ENCODE results near the gene TMEM87A. TPM values are rescaled to one million over a fixed set of nuclear protein-coding genes. Genes with fewer than 3 reads are reported as not detected.

TMEM87A gene
- total RNA-seq, 4 donors from 2014 or later: 106 to 187 (median 125) TPM

DNA sequence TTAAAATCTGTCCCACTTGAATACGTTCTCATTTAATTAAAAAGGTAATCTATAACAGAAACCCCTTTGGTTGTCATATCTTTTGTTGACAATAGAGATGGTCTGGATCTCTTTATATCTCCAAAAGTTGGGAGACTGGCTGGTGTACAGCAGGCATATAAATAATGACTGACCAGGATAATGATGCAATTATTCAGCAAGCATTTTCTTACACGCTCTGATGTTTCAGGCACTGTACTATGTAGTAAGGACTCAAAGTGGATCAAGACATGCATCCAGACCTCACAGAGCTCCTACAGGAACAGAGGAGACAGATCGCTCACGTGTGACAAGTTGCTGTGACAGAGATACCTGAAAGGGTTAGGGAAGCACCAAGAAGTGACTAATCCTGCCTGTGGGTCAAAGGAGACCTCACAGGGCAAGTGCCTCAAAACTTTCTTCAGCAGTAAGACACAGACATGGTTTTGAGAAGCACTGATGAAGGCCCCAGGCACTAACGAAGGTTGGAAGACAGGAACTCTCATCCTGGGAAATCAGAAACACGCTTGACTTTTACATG is 90.8 kb downstream of the TMEM87A start:
- TF ChIP-seq POLR2A (IDR thresholded peaks at IDR 0.05): no peak
- TF ChIP-seq, protein P1, sequence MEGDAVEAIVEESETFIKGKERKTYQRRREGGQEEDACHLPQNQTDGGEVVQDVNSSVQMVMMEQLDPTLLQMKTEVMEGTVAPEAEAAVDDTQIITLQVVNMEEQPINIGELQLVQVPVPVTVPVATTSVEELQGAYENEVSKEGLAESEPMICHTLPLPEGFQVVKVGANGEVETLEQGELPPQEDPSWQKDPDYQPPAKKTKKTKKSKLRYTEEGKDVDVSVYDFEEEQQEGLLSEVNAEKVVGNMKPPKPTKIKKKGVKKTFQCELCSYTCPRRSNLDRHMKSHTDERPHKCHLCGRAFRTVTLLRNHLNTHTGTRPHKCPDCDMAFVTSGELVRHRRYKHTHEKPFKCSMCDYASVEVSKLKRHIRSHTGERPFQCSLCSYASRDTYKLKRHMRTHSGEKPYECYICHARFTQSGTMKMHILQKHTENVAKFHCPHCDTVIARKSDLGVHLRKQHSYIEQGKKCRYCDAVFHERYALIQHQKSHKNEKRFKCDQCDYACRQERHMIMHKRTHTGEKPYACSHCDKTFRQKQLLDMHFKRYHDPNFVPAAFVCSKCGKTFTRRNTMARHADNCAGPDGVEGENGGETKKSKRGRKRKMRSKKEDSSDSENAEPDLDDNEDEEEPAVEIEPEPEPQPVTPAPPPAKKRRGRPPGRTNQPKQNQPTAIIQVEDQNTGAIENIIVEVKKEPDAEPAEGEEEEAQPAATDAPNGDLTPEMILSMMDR (IDR thresholded peaks at IDR 0.05): no peak
- no peak for DNase-seq
- no peak overlapping the region for H3K4me3 ChIP-seq (replicated peaks in 1 of 3)
- WGBS, 2 donors: 90 to 95% methylated on average over 6 of the region's 6 CpGs
- H3K27ac ChIP-seq: no peak overlapping the region
- H3K36me3 ChIP-seq: peaks cover 37 to 43% of the 10 kb centered on the region in 2 donors
- H3K4me1 ChIP-seq: no peaks in the 10 kb centered on the region
- intact Hi-C loops (cut with DNase I): no loop called here
- no peaks in the 10 kb centered on the region for H3K27me3 ChIP-seq
- H3K9me3 ChIP-seq: no peaks in the 10 kb centered on the region

DNA sequence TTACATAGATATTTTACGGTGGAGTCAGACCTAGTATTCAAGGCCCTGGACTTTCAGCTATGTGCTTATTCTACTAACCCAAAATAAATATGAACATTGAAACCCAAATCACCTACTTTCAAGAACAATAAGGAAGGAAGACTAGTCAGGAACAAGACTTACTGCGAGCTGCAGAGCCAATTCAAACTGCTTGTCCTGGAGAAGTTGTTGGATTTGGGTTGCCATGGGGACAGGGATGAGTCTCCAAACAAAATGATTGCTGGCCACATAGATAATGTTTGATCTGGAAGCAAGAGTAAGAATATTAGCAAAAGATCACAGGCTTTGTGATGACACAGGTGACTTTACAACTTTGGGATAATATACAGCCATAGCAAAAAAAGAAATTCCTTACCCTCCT is 95.2 kb downstream of the TMEM87A start:
- no peak overlapping the region for H3K27ac ChIP-seq
- H3K4me1 ChIP-seq: no peaks in the 10 kb centered on the region
- TF ChIP-seq POLR2A (IDR thresholded peaks at IDR 0.05): no peak
- TF ChIP-seq, protein P1 (IDR thresholded peaks at IDR 0.05): no peak
- intact Hi-C loops (cut with DNase I): no loop called here
- no peak overlapping the region for H3K4me3 ChIP-seq (replicated peaks in 1 of 3)
- peaks cover 35 to 54% of the 10 kb centered on the region in 2 donors for H3K36me3 ChIP-seq
- no peaks in the 10 kb centered on the region for H3K27me3 ChIP-seq
- DNase-seq: no peak
- H3K9me3 ChIP-seq: no peaks in the 10 kb centered on the region
- 84 to 86% methylated on average over 2 of the region's 2 CpGs for WGBS, 2 donors

DNA sequence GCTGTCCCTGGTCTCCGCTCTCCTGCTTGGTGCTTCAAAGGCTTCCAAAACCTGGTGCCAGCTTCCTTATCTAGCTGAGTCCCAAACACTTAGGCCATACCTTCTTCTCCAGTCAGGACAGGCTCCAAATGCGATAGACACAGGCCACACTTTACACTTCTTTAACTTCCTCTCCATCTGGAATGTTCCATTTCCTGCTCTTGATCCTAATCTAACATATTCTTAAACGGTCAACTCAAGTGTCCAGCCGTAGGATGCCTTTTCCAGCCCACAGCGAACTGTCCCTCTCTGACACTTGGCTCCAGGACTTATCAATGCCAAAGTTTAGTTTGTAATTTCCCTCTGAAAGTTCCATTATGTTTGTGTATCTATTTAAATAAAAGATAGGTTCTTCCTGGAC is 97.6 kb downstream of the TMEM87A start:
- WGBS, 2 donors: 80% methylated on average over 5 of the region's 5 CpGs
- Histone ChIP-seq H3K4me1 (no peaks in the 10 kb centered on the region), H3K27me3 (no peaks in the 10 kb centered on the region), H3K27ac (no peak overlapping the region), H3K36me3 (peaks cover 44 to 63% of the 10 kb centered on the region in 2 donors), H3K9me3 (no peaks in the 10 kb centered on the region), H3K4me3 (replicated peaks in 1 of 3) (no peak overlapping the region)
- no peak for DNase-seq
- intact Hi-C loops (cut with DNase I): no loop called here
- TF ChIP-seq POLR2A (IDR thresholded peaks at IDR 0.05): no peak

DNA sequence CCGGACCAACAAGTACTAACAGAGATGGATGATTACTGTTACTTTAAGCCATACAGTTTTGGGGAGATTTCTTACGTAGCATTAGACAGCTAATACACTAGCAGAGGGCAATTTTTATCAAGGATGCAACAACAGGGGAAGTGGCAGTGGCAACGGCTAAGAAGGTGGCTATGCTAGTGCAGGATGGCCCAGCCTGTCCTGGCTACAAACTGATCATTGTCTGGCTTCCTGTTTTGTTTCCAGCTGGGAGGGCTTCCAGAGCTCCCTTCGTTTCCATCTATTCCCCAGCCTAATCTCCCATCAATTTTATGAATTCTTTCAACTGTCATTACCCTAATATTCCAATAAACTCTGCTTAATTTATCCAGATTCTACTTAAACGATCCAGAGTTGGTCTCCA is 100.8 kb downstream of the TMEM87A start:
- intact Hi-C loops (cut with DNase I): no loop called here
- Histone ChIP-seq H3K36me3 (peaks cover 41 to 48% of the 10 kb centered on the region in 2 donors), H3K4me1 (no peaks in the 10 kb centered on the region), H3K27ac (no peak overlapping the region), H3K27me3 (no peaks in the 10 kb centered on the region), H3K4me3 (replicated peaks in 1 of 3) (no peak overlapping the region), H3K9me3 (no peaks in the 10 kb centered on the region)
- no peak for DNase-seq
- TF ChIP-seq POLR2A (IDR thresholded peaks at IDR 0.05): no peak
- TF ChIP-seq, protein P1 (IDR thresholded peaks at IDR 0.05): no peak
- 76 to 93% methylated on average over 5 of the region's 5 CpGs for WGBS, 2 donors

DNA sequence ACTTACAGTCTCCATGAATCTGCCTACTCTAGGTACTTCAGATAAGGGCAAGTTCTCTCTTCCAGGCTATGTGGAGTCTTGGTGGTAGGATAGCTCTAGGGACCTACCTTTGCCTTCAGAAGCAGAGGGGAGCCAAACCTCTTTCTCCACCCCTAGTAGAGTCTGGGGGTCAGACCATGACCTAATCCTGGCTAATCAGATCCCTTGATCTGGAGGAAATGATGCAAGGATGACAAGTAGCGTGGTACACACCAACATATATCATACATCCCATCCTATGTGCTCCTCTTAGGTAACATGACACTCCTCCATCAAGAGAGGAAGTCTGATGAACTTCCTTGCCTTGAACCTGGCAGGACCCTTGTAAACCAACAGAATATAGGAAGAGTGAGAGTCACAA is 101.4 kb downstream of the TMEM87A start:
- intact Hi-C loops (cut with DNase I): no loop called here
- H3K36me3 ChIP-seq: peaks cover 45 to 52% of the 10 kb centered on the region in 2 donors

More for the DNA sequence above, 101.4 kb downstream of the TMEM87A start:
- Histone ChIP-seq H3K4me1 (no peaks in the 10 kb centered on the region), H3K27me3 (no peaks in the 10 kb centered on the region), H3K4me3 (replicated peaks in 1 of 3) (no peak overlapping the region), H3K27ac (no peak overlapping the region), H3K9me3 (no peaks in the 10 kb centered on the region)
- TF ChIP-seq, protein P1 (IDR thresholded peaks at IDR 0.05): no peak
- TF ChIP-seq POLR2A (IDR thresholded peaks at IDR 0.05): no peak
- WGBS, 2 donors: 73 to 92% methylated on average over 1 of the region's 1 CpG
- DNase-seq: no peak

Measured in thyroid gland (tissue), 4 donors.